GM12874 (cell line): ENCODE results near the gene TADA2A.

Experiments used
- CTCF ChIP-seq: IDR thresholded peaks from 2 replicates; pipeline ENCODE4 v1.5.1; 2011; ENCODE audit warnings: low read depth, mild to moderate bottlenecking, control low read depth, low read length, moderate library complexity; ENCODE audit not compliant: insufficient read depth

TADA2A gene

GRCh38 chr17:37386462-37386861 is 20.2 kb upstream of the TADA2A start:
- TF ChIP-seq CTCF, result no peak

- TF ChIP-seq CTCF, result no peak
These were observed 18.4 kb upstream of the TADA2A start for GRCh38 chr17:37388266-37388665.

- no peak for TF ChIP-seq CTCF
These were observed 17.5 kb upstream of the TADA2A start for GRCh38 chr17:37389160-37389559.

- TF ChIP-seq CTCF, result no peak
These were observed 15.5 kb upstream of the TADA2A start for GRCh38 chr17:37391146-37391545.

GRCh38 chr17:37392024-37392590 is 14.6 kb upstream of the TADA2A start:
- no peak for TF ChIP-seq CTCF

- TF ChIP-seq CTCF, result no peak
These were observed 13.3 kb upstream of the TADA2A start for GRCh38 chr17:37393352-37393751.

- no peak for TF ChIP-seq CTCF
These were observed 7.4 kb upstream of the TADA2A start for GRCh38 chr17:37399265-37399803.
